H4 (cell line): ENCODE results near the gene ZBTB46. TPM values are rescaled to one million over a fixed set of nuclear protein-coding genes. Genes with fewer than 3 reads are reported as not detected.
"Not testable (repeated sequence)": the region's sequence is repeated elsewhere in the genome, so short reads cannot be mapped to it uniquely, and the experiment has no call there.

Experiments
- DNase-seq: peaks from one replicate; pipeline ENCODE4 v3.0.0-alpha.2; 2015; ENCODE audit warnings: low spot score
- total RNA-seq: library from RNA; depleted of rRNA; stranded (reverse); fragments of >200 nt; shearing (Covaris generic); gene quantifications from 2 replicates; pipeline ENCODE4 v1.2.3, GENCODE V29; 2014

The ZBTB46 gene
- total RNA-seq, 1 experiment from 2014 or later, result 0.68 TPM

DNA sequence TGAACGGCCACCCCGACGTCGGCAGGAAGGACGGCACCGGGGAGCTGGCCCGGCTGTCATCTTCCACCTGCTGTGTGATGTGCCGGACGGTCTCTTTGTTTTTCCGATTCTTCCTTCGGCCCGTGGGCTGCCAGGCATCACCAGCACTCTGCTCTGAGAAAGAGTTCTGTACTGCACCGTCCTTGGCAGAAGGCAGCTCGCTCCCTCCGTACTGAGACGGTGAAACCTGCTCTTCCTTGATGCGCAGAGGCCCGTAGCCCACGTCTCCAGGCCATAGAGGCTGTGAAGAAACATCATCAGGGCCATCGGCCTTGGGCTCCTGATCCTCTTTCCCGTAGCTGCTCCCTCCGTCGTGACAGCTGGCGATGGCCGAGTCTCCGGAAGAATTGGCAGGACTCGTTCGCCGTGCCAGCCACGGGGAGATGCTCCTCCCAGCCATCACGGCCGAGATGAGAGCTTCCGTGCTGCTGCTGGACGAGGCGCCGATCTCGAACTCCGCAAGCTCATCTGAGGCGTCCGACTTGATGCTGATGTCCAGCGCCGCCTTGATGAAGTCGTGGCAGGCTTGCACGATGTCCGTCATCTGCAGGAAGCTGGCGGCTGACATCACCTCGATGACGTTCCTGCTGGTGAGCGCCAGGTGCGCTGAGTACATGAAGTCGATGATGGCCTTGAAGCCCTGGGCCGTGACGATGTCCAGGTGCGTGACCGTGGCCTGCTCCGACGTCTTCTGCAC, 41.1 kb downstream of the ZBTB46 start:
- DNase-seq, result no peak

DNA sequence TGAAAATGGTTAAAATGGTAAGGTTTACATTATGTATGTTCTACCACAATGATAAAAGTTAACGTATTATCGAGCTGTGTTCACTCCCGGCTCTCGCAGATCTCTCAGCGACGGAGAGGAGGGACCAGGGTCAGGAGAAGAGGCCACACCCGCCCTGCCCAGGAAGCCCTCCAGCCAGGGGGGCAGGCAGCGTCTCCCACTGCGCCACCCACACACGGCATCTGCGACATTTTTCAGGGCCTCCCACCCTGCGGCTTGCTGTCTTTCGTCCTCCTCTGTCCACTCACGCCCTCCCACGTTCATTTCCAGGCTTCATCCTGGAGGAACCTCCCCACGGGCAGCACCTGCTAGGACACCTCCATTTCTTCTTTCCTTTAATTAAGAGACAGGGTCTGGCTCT, 43.3 kb downstream of the ZBTB46 start:
- DNase-seq, result no peak

DNA sequence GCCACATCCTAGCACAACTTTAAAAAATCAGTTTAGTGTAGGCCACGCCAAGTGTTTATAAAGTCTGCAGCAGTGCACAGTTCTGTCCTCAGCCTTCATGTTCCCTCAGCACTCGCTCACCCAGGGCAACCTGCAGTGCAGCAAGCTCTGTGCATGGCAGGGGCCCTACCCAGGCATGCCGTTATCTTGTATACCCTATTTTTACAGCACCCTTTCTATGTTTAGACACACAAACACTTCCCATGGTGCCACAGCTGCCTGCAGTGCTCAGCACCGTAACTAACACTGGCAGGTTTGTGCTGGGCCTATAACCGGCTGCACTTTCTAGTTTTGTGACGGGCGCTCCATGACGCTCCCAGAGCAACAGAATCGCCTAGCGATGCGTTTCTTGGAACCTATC, 43.8 kb downstream of the ZBTB46 start:
- no peak for DNase-seq

DNA sequence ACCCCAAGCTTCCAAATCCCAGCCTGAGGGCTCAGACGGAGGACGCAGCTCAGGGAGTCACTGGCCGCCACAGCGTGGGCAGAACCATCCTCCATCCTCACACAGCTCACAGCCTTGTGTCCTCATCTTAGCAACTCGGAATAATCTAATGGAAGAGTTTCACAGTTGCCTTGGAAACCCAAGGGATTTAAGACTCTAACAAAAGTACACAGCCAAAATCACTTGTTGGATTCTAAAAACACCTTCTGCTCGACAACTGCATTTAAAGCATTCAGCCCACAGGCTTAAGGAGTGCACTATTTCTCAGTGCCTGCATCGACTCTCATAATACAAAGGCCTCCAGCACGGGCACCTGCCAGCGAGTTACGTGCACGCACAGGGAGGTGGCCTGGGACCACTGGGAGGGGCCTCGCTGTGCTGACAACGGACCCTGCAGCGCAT, 45.4 kb downstream of the ZBTB46 start:
- DNase-seq, result no peak

DNA sequence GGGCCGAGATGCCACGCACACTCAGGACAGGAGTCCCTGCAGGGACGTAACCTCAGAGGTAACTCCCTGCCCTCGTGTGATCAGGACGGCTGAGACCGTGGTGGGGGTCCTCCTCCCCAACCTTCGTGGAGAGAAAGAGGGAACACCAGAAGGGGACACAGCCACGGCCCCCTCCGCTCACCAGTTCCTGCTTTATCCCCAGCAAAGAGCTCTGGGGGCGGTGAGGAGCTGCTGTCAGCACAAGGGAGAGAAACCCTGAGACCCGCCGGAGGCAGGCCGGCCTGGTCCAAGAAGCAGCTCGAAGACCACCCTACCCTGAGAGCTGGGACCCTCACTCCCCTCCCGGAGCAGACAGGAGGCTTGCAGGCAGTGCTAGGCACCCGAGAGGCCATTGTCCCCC, 47.1 kb downstream of the ZBTB46 start:
- DNase-seq, result no peak

DNA sequence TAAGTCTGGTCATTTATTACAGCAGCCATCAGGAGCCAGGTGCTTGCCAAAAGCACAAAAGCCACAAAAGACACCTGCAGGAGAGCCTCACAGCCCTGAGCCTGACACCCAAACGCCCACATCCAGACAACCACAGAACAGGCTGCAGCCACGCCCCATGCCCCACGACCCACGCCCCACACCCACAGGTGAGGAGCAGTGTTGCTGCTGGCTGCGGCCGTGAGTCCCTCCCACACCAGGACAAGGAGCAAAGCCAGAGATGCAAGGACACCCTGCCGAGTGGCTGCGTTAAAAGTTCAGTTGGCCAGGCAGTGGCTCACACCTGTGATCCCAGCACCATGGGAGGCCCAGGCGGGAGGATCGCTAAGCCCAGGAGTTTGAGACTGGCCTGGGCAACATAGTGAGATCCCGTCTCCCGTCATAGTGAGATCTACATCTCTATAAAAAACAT, 48.5 kb downstream of the ZBTB46 start:
- DNase-seq, result no peak

DNA sequence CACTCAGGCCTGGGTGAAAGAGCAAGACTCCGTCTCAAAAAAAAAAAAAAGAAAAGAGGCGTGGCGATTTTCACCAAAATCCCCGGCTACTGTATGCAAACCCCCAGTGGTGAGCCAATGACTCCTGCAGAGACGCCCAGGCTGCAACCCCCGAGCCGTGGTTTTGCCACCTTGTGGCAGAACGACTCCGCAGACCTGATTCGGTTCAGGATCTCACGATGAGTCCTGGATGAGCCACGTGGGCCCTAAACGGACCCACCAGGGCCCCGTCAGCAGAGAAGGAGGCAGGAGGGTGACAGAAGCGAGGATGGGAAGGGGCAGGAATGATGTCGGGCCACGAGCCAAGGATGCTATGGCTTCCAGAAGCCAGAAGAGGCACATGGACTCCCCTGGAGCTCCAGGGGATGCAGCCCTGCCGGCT, 49.0 kb downstream of the ZBTB46 start:
- DNase-seq, result no peak

DNA sequence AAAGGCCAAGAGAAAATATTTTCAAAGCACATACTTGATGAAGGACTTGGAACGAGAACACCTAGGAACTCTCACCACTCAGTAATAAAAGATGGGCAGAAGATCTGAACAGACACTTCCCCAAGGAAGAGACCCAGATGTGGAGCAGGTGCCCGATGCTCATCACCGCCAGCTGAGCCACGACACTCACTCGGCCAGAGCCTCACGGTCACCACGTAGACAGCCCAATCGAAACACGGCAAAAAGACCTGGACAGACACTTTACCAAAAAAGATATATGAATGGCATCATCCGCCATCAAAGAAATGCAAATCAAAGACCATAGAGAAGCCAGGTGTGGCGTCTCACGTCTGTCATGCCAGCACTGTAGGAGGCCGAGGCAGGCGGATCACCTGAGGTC, 49.9 kb downstream of the ZBTB46 start:
- no peak for DNase-seq

DNA sequence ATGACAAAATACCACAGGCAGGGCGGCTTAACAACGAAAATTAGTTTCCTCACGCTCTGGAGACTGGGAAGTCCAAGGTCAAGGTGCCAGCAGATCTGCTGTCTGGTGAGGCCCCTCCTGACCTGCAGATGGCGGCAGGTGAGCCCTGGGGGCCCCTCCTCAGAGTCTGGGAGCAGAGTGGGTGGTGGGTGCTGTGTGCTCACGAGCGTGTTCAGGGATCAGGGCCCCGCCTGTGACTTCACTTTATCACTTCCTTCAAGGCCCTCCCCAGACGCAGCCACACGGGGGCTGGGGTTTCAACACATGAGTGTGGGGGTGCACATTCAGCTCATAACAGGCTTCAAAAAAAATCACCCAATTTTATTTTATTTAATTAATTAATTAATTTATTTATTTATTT, 52.2 kb downstream of the ZBTB46 start:
- DNase-seq, result no peak

DNA sequence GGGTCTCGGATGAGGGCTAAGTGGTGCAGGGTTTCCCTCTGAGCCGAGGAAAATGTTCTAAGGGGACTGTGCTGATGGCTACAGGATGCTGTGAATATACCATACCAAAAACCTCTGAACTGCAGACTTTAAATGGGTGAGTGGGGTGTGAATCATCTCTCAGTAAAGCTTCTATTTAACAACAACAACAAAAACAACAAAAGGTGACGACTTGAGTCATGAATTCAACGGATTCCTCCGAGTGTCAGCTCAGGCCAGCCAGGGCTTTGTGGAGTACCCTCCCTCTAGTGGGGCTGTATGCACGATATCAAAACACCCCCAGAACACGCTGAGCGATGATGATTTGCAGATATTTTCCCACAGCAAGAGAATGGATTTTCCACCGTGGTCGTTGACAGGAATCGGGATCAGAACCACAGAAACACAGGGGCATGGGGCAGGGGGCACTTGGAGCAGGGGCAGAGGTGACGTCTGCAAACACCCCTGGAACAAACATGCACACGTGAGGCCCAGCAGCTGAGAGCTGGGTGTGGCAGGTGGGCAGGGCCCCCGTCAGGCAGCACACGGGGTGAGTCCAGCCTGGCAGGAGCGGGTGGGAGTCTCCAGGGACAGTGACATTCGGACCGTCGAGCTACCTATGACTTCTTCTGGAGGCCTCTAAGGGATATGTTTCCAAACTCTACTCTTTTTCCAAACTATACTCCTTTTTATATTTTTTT, 52.9 kb downstream of the ZBTB46 start:
- no peak for DNase-seq

DNA sequence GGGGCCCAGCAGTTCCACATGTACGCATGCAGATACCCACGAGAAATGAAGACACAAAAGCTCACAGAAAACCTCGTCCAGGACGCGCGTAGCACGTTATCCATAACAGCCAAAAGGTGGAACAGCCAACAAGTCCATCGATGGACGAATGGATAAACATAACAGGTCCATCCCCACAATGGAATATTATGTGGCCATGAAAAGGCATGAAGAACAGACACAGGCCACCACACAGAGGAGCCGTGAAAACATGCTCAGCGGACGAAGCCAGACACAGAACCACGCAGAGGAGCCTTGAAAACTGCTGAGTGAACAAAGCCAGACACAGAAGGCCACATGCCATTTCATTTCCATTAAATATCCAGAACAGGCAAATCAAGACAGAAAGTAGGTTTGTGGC, 53.5 kb downstream of the ZBTB46 start:
- no peak for DNase-seq

DNA sequence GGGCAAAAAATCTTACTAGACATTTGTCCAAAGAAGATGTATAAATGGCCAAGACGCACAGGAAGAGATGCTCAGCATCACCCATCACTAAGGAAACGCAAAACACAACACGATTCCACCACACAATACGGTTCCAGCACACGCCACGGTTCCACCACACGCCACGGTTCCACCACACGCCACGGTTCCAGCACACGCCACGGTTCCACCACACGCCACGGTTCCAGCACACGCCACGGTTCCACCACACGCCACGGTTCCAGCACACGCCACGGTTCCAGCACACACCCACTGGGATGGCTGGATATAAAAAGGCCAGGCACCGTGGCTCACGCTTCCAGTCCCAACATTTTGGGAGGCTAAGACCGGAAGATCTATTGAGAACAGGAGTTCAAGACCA, 54.2 kb downstream of the ZBTB46 start:
- DNase-seq, result not testable (repeated sequence)

DNA sequence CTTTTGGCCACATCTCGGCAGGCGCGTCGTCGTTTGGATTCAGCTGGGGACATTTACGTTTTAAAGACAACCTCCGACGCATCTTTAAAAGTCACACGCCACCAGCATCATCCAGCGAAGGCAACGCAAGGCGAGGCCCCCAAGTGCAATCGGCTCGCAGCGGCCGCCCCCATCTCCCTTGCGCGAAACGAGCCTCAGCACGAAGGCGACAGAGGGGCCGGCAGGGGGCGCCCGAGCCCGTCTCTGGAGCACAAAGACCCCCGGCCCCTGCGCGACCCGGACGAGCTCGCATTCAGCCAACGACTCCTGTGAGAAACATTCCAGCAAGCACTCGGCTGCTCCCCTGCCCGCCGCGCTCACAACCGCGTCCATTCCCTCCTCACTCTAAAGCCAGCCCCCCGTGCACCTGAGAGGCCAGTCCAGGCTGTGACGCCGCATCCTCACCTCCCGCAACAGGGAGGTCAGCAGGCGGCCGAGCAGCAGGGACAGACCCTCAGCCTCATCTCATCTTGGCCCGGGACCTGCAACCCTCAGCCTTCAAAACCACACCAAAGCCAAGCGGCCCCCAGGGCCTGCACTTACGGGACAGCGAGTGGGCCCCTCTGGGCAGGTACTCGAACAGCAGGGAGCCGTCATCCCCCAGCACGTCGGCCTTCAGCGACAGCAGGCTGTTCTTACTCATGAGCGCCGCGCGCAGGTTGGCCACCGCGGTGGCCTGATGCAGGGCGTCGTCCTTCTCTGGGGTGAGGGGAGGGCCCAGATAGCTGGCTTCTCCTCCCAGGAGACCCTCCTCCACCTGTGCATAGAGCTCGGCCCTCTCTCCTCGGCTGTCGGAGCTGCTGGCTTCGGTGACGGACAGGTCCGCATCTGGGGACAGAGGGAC, 55.7 kb downstream of the ZBTB46 start:
- no peak for DNase-seq

DNA sequence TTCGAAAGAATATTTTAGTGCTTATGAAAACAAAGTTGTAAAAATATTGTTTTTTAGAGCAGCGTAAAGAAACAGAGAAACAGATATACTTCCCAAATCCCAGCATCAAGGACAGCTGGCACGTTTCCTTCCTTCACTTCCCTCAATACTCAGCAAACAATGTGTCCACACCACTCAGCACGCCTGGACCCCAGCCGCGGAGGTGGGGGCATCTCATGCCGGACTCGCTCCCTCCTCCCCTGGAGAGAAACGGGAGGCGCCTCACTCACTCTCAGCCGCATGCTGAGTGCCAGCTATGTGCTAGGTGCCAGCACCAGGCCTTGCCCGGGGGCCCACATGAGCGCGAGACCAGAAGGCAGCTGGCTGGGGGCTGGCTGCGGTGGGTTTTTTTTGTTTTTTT, 56.8 kb downstream of the ZBTB46 start:
- DNase-seq, result no peak

DNA sequence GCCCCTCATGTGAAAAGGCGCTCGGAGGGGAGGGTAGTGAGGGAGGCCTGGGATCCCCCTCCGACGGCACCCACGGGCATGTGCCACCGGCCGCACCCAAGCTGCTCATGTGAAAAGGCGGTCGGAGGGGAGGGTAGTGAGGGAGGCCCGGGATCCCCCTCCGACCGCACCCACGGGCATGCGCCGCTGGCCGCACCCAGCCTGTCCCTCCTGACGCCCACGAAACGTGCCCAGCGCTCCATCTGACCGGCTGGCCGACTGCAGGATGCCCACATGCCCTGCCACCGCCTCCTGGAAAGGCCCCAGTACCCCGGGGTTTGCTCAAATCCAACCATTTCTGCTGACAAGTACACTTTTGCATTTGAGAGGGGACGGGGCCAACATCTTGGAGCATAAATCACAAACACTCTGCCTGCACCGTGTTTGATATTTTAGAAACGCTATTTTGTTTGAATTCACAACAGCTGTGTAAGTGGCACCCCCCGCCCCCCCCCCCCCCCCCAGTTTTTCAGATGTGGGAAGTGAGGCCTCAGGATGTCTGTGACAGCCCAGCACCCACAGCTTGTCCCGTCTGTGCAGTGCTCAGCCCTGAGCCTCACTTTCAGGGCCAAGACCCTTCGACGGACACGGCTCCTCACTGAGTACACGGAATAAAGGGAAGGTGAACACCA, 57.4 kb downstream of the ZBTB46 start:
- no peak for DNase-seq

DNA sequence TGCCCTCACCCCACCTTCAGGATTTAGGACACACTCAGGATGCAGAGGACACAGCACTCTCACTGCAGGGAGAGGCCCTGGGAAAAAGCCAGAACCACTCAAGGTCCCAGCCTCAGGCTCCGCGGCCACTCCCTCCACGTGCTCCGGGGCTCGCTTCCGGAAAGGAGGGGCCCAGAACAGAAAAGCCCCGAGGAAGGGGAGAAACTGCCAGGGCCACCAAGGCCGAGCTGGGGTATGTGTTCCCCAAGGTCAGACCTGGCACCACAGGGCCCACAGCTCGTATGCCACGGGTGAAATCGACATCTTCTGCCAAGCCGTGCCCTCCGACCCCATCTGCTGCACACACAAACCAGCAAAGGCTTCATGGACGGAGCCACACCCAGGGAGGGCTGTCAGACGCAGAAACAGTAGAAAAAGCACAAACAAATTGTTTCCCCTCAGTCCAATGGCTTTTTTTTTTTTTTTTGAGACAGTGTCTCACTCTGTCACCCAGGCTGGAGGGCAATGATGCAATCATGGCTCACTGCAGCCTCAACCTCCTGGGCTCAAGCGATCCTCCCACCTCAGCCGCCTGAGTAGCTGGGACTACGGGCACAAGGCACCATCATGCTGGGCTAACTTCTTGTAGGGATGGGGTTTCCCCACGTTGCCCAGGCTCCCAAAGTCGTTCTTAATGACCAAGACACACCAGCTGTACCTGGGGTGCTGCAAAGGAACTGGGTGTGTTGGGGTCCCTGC, 58.1 kb downstream of the ZBTB46 start:
- DNase-seq, result no peak

DNA sequence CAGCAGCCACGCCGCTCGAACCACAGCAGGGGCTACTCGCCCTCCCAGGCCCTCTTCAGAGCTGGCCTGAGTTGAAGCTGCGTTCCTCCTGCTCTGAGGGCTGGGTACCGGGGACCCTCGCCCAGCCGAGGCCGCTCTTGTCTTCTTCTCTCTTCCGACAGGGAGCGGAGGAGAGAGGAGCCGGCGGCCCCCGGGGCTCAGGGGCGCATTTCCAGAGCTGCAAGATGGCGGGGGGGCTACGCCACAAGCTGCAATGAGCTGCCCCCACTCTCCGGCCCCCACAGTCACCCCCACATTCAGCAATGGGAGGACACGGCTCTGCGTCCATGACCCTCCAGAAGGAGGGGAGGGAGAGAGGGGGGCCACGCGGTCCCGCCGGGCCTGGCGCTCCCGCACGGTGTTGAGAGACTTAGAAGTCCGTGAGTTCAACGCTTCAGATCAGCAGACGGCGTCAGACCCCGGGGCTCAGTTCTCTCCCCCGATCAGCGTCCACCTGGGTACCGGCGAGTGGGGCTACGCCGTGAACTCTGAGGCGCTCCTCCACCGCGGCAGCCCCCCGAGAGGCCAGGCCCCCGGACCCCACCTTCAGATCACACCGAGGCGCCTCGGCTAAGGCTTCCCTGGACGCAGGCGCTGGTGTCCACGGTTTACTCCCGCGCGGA, 59.9 kb downstream of the ZBTB46 start:
- no peak for DNase-seq

DNA sequence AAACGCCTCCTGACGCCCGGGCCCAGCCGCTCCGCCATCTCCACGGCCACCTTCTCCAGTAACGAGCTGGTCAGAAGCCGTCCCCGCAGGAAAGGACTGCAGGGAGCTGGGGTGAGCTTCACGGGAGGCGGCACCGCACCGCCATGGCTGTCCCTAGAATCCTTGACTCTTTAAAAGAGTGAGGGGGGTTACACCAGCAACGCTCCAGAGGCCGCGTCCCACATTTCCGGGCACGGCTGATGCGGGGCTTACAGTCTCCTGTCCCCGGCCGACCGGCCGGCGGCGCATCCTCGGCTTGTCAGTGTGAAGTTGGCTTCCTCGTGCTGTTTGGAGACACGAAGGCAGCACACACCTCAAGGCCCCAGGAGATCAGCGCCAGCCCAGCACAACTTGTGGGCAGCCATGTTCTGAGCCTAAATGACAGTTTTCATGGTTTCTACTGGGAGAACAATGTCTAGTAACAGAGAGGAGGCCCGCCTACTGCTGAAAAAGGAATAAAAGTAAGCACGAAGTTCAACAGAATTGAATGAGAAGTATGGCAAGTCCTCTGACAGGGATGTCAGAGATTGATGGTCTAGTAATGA, 61.1 kb downstream of the ZBTB46 start:
- DNase-seq, result no peak

DNA sequence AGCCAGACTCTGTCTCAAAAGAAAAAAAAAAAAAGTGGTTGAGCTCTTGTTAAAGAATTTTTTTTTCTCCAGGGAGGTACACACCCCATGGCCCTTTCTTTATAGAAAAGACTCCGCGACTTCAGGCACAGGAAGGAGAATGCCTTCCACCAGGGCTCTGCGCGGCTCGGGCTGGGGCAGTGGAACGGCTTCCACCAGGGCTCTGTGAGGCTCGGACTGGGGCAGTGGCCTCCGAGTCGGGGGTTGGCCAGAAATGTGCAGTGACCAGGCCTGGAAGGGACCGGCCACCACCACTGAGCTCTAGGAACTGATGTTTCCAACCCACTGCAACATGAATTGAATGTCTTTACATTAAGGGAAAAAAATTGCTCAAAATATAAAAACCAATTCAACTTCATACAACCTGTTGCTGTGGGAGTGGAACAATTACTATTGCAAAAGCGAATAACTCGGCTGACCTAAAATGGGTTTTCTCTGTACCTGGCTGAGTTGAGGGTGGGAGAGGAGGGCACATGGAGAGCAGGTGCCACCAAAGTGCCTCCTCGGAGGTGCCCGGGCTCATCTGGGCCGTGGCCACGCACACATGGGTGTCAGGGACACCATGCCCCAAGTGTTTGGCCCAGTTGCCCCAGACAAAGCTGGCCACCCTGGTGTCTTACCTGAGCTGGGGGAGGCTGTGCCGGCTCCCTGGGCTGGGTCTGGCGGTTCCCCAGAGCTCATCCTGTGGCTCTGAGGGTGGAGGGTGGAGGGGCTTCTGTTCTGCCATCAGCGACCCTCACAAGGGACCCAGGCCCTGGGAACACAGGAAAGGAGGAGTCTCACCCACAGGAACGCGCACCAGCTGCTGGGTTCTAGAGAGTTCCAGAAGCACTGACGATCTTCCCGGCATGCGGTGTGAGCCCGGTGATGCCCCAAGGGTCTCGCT, 62.2 kb downstream of the ZBTB46 start:
- no peak for DNase-seq
